Measurements from ENCODE around the gene TMEM229B.

Gene TMEM229B

GRCh38 chr14:67487937-67488893 lies at the start of gene TMEM229B:
TMEM229B (minus strand) TSS chr14:67488721; CDS start chr14:67473923, 14,798 bp downstream.
- Histone ChIP-seq H4K20me1 (ENCODE audit: insufficient read depth, low read length, poor library complexity, severe bottlenecking) (no peaks in the 10 kb centered on the region), H3K9me3 (ENCODE audit: insufficient read depth, low read depth, low read length) (no peaks in the 10 kb centered on the region), H3K4me2 (ENCODE audit: low read depth, low read length, poor library complexity, severe bottlenecking) (peak within 1 kb of the TSS; percentile 89), H3K9ac (ENCODE audit: low read depth, low read length, poor library complexity, severe bottlenecking) (peak within 1 kb of the TSS; percentile 96), H3K4me3 (ENCODE audit: low read length, poor library complexity, severe bottlenecking) (peak within 1 kb of the TSS; percentile 93), H3K36me3 (ENCODE audit: insufficient read depth, low read length) (no peaks in the 10 kb centered on the region; the same call in 1 of the 2 replicates), H3F3A (ENCODE audit: low read depth) (no peaks in the 10 kb centered on the region), H3K4me1 (ENCODE audit: insufficient read depth, low read length, poor library complexity, severe bottlenecking) (peaks cover 38% of the 10 kb centered on the region), H3K27me3 (ENCODE audit: insufficient read depth, low read length, poor library complexity, severe bottlenecking) (no peaks in the 10 kb centered on the region), H3K9me2 (replicated peaks; ENCODE audit: low read depth, low read length) (no peaks in the 10 kb centered on the region), H2AFZ (ENCODE audit: low read length) (peak within 1 kb of the TSS; percentile 87), H3K79me2 (ENCODE audit: insufficient read depth, low read length) (peaks cover 17% of the 10 kb centered on the region)
- TF ChIP-seq CTCF (conservative IDR thresholded peaks at IDR 0.05; ENCODE audit: low read length) (no peak), EZH2phosphoT487 (IDR thresholded peaks at IDR 0.05; ENCODE audit: borderline replicate concordance) (no peak)

GRCh38 chr14:67537736-67538135 lies 49.2 kb upstream of the TMEM229B start:
- no peaks in the 10 kb centered on the region for H4K20me1 ChIP-seq (ENCODE audit: insufficient read depth, low read length, poor library complexity, severe bottlenecking)
- no peaks in the 10 kb centered on the region for H3F3A ChIP-seq (ENCODE audit: low read depth)
- TF ChIP-seq EZH2phosphoT487 (IDR thresholded peaks at IDR 0.05; ENCODE audit: borderline replicate concordance) (no peak), CTCF (conservative IDR thresholded peaks at IDR 0.05; ENCODE audit: low read length) (no peak)
- no peaks in the 10 kb centered on the region for H3K36me3 ChIP-seq (ENCODE audit: insufficient read depth, low read length)
- H3K27me3 ChIP-seq (ENCODE audit: insufficient read depth, low read length, poor library complexity, severe bottlenecking) = peaks cover 8% of the 10 kb centered on the region
- no peak overlapping the region for H3K4me3 ChIP-seq (ENCODE audit: low read length, poor library complexity, severe bottlenecking)
- no peaks in the 10 kb centered on the region for H3K9me2 ChIP-seq (replicated peaks; ENCODE audit: low read depth, low read length)
- no peaks in the 10 kb centered on the region for H3K9me3 ChIP-seq (ENCODE audit: insufficient read depth, low read depth, low read length)
- no peak overlapping the region for H3K9ac ChIP-seq (ENCODE audit: low read depth, low read length, poor library complexity, severe bottlenecking)
- no peak overlapping the region for H3K4me2 ChIP-seq (ENCODE audit: low read depth, low read length, poor library complexity, severe bottlenecking)
- no peak overlapping the region for H2AFZ ChIP-seq (ENCODE audit: low read length)
- no peaks in the 10 kb centered on the region for H3K4me1 ChIP-seq (ENCODE audit: insufficient read depth, low read length, poor library complexity, severe bottlenecking)
- H3K79me2 ChIP-seq (ENCODE audit: insufficient read depth, low read length) = no peaks in the 10 kb centered on the region

GRCh38 chr14:67536087-67536486 lies 47.6 kb upstream of the TMEM229B start:
- no peak overlapping the region for H3K9ac ChIP-seq (ENCODE audit: low read depth, low read length, poor library complexity, severe bottlenecking)
- H3K4me1 ChIP-seq (ENCODE audit: insufficient read depth, low read length, poor library complexity, severe bottlenecking) = no peaks in the 10 kb centered on the region
- no peaks in the 10 kb centered on the region for H3K9me2 ChIP-seq (replicated peaks; ENCODE audit: low read depth, low read length)
- H3K36me3 ChIP-seq (ENCODE audit: insufficient read depth, low read length) = no peaks in the 10 kb centered on the region
- no peaks in the 10 kb centered on the region for H4K20me1 ChIP-seq (ENCODE audit: insufficient read depth, low read length, poor library complexity, severe bottlenecking)
- TF ChIP-seq EZH2phosphoT487 (IDR thresholded peaks at IDR 0.05; ENCODE audit: borderline replicate concordance) (no peak), CTCF (conservative IDR thresholded peaks at IDR 0.05; ENCODE audit: low read length) (no peak)
- H3K4me2 ChIP-seq (ENCODE audit: low read depth, low read length, poor library complexity, severe bottlenecking) = no peak overlapping the region
- H3K4me3 ChIP-seq (ENCODE audit: low read length, poor library complexity, severe bottlenecking) = no peak overlapping the region
- H3K9me3 ChIP-seq (ENCODE audit: insufficient read depth, low read depth, low read length) = no peaks in the 10 kb centered on the region
- peaks cover 15% of the 10 kb centered on the region for H3K27me3 ChIP-seq (ENCODE audit: insufficient read depth, low read length, poor library complexity, severe bottlenecking)
- H3F3A ChIP-seq (ENCODE audit: low read depth) = no peaks in the 10 kb centered on the region
- no peak overlapping the region for H2AFZ ChIP-seq (ENCODE audit: low read length)
- no peaks in the 10 kb centered on the region for H3K79me2 ChIP-seq (ENCODE audit: insufficient read depth, low read length)

All from Loucy (cell line).